NCI-H748 treated with DMSO at 0.1 percent for 48 hours (cell line): Measurements from ENCODE around the gene CCDC80.

Source experiments
- DNase-seq: peaks from one replicate; lab custom pipeline; 2025; lab: John Stamatoyannopoulos, UW

CCDC80 gene

DNA sequence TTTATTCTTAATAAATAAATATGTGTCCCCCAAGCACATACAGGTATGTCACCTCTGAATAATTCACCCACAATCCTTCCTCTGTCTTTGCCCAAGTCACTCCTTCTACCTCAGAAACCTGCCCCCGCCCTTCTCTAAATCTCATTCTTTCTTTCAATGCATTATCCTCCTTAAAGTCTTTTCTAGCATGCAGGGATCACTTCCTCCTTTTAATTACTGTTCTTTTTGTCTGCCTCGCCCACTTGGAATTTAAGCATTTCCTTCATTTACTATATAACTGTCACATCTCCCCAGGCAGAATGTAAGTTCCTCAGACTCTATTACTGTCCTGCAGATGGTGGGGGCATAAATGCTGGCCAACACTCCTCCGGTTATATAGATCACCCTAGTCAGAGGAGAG lies 7.8 kb downstream of the CCDC80 start:
- no peak for DNase-seq

DNA sequence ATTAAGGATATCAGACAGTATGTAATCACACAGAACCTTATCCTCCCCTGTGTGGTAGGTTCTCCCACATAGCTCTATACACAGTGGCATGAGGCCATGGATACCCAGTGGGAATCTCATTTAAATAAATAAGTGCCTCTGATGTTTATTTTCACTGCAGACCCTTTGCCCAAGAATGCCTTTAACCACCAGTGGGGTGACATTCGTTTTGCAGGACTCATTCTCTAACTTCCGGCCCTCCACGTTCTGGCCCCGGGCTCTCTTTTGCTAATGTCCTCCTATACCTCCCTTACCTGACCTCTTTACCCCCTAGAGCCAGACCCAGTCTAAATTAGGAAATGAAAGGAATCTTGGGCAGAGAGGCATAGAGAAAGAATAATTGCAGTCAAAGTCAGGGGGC lies 8.3 kb downstream of the CCDC80 start:
- DNase-seq = no peak

DNA sequence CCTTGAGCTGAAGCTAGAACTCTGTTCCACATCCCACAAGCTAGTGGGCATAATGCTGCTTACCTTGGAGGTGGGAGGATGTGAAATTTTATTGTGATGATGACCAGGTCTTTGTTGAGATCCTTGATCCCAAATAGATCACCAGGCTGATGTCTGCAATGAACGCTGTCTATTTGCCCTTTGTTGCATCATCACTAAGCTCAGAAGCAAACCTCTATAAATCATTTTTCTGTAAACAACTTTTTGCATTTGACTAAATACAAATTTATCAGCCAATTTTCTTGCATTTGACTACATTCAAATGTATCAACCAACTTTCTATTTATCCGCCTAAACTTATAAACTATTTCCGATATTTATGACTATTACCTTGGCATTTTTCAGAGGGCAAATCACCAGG lies 9.7 kb downstream of the CCDC80 start:
- DNase-seq = no peak

DNA sequence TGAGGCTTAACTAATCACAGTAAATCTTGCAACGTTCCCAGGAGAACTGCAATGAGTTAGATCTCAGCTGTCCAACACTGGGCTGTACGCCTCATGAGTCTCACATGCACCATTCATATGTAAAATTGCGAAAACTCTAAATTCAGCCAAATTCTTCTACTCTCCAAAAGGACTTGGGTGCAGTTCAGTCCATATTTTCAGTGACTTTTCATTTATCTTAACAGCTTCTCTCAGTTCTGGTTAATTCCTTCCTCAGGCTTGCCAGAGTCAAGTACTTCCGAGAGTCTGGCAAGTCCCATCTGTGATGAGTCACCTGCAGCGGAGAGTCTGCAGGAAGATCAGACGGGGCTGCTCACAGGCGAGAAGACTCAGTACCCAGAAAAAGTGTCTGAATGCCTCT lies 11.5 kb downstream of the CCDC80 start:
- DNase-seq = no peak

DNA sequence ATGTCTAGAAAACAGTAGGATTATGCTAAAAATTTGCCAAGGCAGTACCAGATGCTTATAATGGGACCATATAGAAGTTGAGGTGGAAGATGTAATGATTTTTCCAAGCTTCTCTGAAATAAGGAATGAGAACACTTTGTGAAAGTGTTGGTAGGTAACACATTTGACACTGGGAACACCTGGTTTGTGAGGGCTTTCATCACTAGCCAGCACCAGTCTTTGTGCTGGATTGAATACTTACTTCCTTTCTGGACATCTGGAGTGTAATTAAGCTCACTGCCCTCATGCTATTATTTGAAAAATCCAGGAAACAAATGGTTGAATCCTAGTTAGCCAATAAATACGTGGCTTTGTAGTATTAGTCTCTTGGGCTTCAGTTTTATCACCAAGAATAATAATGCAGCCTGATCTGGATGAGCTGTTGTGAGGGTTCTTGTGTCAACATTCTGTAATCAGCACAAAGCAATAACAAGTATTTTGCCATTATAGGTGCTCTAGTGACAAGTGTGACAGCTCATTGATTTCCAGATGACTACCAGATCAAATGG lies 12.9 kb downstream of the CCDC80 start:
- DNase-seq = peak; percentile 76

DNA sequence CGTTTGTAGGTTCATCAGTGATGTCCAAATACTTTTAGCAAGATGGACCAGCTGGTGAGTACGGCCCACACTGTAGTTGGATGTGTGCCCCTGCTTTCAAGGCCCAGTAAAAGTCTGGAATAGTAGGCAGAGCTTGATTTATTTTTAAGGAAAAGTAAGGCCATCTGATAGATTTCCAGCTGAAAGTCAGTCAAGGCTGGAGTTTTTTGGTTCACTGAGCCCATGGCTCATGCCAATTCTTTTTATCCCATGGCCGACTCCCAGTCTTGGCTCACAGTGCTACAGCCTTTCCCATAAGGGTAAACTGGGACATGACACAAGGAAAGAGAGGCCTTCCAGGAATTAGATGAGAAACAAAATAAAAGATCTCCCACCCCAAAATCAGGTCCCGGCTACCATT lies 13.5 kb downstream of the CCDC80 start:
- DNase-seq = no peak

DNA sequence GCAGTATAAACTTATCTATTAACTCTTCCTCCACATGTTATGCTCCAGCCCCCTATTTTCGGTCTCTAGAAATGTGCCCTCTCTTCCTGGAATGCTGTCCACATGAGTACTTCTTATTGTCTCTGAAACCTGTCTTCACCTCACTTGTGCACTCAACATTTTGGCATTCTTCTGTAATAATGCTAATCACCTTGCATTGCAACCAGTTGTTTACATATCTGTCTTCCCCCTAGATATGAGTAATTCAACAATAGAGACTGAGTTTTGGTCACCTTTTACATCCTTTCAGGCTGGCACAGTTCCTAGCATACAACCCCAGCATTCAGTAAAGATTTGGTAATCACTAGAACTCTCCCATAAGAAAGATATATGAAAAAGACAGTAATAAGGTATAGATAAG lies 17.2 kb downstream of the CCDC80 start:
- no peak for DNase-seq

DNA sequence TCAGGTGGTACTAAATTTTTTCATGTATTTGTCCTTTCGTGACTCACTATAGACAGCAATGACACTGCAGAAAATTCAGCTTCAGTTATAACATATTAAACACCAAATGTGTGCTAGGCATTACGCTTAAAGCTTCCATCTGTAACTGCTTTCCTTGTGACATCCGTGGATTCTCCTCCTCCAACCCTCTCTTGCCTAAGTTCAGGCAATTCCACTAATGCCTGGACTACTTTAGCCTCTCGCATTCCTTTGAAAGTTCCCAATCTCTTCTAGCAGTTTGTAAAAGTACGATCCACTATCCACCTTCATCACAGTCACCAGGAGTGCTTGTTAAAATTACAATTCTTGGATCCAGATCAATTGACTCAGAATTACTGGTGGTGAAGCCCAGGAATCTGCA lies 17.7 kb downstream of the CCDC80 start:
- DNase-seq = no peak

DNA sequence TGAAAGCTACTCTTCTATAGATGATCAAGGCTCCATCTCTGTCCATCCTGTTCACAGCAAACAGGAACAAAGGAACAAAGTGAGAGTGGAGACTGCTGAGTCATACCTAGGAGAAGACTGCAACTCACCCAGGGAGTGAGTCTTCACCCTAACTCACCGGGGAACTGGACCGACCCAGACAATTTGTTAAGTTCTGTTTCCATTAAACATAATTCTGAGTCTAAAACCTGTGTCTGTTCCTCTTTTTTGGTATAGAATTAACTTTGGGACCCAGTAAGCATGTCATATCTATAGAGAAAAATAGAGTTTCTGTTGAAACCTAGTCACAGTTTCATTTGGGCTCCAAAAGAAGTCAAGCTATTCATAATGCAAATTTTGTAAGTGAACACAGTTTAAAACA lies 21.6 kb downstream of the CCDC80 start:
- no peak for DNase-seq

DNA sequence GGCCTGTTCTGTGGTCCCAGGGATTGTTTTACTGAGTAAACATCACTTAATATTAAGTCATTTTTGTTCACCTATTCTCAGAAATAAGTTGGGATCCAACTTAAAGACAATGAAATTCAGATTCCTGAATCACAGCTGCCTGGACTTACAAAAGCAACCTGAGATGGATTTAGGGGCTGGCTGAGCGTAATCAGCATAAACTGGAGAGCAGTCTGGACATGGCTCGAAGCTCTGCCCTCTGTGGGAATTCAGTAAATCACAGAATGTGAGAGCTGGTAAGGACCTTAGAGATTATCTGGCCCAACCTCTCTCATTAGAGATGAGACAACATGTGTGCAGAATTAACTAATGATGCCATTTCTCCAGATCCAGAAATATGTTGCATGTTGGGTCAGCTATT lies 23.7 kb downstream of the CCDC80 start:
- no peak for DNase-seq

DNA sequence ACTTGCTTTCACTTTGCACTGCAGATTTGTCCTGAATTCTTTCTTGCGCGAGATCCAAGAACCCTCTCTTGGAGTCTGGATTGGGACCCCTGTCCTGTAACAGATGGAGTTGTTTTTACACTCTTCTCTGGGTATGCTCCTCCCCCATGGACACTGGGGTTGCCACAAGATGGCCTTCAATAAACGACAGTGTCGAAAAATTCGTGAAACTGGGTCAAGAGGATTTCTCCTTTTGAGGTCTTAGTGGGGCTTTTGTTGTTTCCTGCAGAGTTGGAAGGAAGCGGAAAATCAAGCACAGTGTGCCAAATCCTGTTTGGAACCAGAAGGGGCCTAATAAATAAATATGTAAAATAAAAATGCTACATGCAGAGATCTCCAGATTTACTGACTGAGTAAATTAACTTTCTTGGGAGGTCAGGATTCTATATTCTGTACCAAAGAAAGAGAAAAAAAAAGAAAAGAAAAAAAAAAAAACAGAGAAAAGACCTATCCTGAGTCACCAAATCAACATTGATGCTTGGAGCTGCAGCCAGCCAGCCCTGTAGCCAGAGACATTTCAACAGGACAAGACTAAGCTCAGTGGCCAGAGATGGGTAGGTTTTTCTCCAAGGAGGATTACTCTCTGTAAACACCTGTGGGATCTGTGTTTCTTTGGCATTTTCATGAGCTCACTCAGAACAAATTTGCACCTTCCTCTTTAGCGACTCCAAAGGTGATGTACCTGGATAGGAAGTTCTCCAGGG lies 24.8 kb downstream of the CCDC80 start:
- no peak for DNase-seq

DNA sequence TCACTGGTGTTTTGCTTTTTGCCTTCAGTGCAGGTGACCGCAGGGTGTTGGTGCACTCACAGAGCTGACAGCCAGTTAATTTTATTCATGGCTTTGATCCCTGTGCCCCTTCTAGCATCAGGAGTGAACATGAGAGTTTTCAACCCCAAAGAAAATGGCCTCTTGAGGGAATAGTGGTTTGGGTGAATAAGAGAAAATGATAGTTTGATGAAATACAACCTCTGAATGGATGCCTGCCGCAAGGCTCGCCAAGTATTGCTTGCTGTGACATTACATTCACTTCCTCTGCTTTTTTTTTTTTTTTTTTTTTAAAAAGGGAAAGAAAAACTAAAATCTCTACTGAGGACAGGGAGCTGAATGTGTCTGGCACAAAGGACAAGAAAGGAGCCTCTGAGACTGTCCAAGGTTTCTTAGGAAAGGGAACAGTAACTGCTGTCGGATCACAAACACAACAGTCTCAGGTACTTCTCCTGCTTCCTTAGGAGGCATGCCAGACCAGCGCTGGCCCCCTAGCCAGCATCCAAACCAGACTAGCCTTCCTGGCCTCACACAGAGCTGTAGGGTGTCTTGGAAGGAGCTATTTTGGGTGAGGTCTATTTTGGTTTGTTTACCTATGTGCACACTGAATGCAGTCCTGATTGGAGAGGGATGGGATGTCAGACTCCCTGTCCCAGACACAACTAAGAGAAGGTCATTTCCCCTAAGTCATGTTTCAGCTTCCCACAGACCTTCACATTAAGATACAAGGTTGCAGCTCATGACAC lies 29.0 kb downstream of the CCDC80 start:
- DNase-seq = no peak

DNA sequence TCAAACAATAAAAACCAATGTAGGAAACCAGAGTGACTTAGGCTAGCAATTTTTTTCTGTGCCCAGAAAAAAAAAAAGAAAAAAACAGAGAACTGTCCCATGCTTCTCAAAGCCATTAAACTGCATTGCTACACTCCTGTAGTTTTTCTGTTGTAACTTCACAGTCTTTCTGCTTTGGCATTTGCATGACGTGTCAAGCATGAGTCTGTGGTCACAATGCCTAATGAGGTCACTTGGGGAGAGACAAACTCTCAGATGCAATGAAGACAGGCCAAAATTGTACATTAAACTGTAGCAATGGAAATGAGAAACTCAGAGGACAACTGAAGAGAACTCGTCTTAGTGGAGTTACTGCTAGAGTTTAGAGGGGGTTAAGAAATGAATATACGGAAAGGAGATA lies 30.8 kb downstream of the CCDC80 start:
- no peak for DNase-seq

DNA sequence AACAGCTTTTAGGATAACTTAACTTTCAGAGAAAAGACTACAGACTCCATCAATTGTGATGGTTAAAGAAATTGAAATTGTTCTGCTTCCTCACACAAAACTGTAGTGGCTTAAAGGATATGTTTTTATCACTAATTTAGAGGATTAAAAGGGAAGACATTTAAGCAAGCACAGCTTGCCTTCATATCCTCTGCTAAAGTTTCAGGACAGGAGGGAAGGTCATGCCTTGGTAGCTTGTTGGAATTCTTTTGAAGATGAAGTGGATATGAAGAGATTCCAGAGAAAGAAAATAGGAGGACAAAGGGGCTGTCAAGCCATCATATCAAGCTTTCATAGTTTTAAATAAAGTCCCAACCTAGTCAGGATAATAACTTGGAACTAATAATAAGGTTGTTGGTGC lies 33.1 kb downstream of the CCDC80 start:
- no peak for DNase-seq

DNA sequence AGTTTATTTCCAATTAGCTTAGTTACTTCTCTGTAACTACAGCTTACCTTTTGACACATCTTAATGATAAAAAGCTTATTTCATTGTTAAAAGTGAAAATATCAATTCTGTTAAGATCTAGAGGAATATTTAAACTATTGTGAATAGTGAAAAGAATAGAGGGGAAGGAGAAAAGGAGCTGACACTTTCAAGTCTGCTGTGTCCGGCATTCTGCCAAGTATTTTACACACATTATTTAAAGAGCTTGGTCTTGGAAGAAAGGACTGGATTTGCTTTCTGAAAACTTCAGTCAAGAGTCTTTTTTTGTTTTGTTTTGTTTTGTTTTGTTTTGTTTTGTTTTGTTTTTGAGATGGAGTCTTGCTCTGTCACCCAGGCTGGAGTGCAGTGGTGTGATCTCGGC lies 34.8 kb downstream of the CCDC80 start:
- DNase-seq = no peak

DNA sequence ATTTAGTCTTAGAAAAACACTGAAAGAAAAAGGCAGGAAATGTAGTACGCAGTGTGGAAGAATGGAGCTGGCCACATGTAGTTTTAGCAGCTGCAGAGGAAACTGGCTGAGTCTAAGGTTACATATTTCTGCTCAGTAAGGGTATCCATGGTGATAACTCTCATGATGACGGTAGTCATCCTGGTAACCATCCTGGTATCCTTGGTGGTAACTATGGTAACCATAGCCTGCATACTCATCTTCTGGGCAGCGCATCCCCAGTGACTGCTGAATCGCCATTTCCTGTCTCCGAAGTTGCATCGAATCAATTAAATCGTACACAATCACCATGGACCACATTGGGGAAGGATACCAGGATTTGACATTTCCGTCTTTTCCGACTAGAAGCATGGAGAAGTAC lies 35.7 kb downstream of the CCDC80 start:
- DNase-seq = peak; percentile 77

DNA sequence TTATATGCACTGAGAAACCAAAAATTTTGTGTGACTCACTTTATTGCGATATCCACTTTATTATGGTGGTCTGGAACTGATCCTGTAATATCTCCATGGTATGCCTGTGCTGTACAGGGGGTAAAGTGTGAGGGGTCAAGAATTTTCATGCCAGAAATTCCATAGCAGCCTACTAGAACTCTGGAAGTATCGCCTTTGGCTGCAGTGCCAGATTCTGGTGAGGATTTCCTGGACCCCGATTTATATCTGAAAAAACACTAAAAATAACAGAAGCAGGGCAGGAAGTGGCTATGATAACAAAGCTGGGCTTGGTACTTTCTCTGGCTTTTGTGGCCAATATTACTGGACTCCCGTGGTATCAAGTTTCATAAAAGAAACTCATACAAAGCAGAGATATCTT lies 36.4 kb downstream of the CCDC80 start:
- DNase-seq = no peak

DNA sequence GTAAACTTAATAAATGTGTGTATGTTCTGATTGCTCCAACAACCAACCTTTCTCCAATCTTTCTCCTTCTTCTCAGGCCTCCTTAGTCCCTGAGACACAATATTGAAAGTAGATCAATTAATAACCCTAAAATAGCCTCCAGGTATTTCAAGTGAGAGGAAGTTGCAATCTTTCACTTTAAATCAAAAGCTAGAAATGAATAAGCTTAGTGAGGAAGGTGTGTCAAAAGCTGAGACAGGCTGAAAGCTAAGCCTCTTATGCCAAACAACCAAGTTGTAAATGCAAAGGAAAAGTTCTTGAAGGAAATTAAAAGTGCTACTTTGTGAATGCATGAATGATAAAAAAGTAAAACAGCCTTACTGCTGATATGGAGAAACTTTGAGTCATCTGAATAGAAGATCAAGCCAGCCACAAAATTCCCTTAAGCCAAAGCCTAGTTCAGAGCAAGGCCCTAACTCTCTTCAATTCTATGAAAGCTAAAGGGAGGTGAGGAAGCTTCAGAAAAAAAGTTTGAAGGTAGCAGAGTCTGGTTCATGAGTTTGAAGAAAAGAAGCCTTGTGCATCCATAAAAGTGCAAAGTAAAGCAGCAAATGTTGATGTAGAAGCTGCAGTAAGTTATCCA lies 38.6 kb downstream of the CCDC80 start:
- DNase-seq = no peak

DNA sequence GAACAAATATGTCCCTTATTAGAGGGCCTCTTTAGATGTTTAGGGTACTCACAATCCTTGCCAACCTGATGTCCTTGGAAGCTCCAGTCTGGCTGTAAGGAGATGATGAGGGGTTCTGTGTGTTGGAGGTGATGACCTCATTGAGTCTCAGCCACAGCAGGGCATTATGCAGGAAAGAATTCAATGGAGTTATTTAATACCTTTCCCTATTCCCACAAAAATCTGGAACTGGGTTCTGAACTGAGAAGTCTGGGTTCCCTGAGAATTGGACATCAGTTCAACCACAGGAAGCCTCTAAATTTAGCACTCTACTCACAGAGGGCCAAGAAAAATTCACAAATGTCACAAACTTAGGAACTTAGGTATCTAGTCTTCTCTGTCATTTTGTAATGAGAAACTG lies 42.2 kb downstream of the CCDC80 start:
- no peak for DNase-seq

DNA sequence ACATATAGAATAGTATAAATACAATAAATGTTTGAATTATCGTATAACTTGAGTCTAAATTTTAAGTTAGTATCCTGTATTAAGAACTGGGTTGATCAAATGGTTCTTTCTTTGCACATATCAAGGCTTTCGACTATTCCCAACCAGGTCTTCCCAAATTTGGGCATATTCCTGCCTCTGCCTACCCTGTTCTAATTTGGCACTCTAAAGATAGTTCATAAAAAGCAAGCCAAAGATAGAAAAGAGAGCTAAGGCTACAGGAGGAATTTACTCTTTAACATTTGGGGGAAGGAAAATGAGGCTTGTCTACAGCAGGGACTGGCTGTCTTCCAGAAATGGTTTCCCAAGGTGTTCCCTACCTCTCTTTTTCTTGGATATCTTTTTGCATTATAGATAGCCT lies 43.0 kb downstream of the CCDC80 start:
- DNase-seq = no peak

DNA sequence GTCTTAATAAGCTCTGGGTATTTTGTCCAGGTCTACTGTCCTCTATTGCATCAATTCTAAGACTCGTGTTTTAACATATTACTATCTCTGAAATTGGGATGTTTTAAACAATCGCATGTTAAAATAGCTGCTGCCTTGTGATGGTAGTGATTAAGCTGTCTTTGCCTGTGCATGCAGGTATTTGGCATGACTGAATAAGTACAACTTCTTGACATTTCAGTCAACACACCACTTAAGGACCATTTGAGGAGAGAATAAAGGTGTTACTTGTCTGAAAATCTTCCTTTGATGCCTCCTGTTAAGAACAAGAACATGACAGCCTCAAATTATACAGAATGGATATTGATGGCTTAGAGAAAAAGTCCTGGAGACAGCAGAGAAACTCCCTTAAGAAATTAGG lies 46.1 kb downstream of the CCDC80 start:
- DNase-seq = no peak

DNA sequence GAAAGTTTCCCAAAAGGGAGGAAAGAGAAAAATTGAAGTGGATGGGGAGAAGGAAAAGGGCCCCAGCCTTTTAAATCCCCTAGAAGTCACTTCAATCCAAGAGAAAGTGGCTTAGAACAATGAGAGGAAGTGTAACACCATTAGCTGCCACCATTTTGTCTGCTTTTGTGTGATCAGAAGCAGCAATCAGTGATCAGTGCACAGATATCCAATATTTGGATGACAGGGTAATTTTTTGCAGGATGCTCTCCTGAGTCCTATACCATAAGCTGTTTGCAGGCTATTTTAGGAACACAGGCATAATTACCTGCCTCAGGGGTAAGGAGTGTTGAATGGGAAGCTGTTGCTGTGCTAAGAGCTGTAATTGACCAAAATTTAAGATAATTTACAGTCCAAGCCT lies 47.7 kb downstream of the CCDC80 start:
- no peak for DNase-seq

DNA sequence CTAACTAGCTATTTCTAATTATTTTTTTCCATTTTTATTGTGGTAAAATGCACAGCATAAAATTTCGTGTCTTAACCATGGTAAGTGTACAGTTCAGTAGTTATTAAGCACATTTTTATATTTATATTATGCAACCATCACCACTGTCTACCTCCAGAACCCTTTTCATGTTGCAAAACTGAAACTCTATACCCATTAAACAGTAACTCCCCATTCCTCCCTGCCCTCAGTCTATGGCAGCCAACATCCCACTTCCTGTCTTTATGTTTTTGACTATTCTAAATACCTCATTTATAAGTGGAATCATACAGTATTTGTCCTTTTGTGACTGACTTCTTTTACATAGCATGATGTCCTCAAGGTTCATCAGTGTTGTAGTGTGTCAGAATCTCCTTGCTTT lies 53.6 kb downstream of the CCDC80 start:
- no peak for DNase-seq
